HG03521 (cell line): ENCODE results near the gene TMED5.

Source experiments
- ATAC-seq: cut with Tn5 transposase; IDR thresholded peaks from one replicate; pipeline ENCODE4 v1.9.1; 2021; ENCODE audit warnings: mild to moderate bottlenecking, moderate library complexity; ENCODE audit not compliant: unreplicated experiment

The TMED5 gene

GRCh38 chr1:93124556-93125355, 55.5 kb downstream of the TMED5 start:
- ATAC-seq: no peak

DNA sequence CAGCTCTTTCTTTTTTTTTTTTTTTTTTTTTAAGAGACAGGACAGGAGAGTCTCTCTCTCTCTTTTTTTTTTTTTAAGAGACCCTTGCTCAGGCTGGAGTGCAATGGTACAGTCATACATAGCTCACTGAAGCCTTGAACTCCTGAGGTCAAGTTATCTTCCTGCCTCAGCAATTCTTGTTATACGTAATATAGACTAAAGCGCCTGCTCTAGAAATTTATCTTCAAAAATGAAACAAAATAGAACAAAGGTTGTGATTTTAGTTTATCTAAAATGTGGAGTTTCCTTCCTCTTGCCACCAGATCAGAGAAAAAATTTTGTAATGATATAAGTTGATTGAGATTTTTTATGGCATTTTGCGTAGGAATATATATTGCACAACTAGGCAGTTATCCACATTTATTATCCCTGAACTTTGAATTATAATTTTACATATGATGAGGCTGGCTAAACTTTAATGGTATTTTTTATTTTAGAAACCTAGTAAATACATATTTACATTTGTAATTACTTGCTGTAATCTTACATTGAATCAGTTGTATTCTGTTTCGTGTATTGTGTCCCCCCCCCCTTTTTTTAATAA, 56.9 kb downstream of the TMED5 start:
- ATAC-seq: no peak

GRCh38 chr1:93120614-93121013, 59.6 kb downstream of the TMED5 start:
- no peak for ATAC-seq

GRCh38 chr1:93114391-93114790, 65.8 kb downstream of the TMED5 start:
- ATAC-seq: no peak

DNA sequence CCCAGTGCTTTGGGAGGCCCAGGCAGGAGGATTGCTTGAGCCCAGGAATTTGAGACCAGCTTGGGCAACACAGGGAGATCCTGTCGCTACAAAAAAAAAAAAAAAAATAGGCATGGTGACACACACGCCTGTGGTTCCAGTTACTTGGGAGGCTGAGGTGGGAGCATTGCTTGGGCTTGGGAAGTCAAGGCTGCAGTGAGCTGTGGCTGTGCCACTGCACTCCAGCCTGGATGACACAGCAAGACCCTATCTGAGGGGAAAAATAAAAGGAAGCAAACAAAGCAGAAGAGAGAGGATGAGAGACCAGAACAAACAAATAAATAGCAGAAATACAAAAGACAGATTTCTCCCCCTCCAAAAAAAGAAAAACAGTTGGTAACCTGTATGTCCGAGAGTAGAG, 67.1 kb downstream of the TMED5 start:
- no peak for ATAC-seq

DNA sequence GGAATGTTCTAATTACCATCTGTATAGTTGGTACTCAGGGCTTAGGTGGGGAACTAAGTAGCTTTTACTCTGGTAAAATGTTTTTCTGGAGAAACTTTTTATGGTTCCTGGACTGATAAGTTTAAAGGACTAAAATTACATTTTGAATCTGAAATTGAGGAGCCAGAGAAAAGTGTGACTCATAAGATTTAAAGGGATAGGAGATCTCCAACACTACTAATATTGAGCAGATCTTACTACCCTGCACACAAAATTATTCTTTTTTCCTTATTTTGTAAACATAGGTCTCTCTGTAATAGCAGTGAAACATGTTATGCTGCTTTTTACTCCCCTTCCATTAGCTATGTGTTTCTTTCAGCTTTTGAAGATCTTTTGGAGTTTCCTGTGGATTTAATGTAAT, 68.7 kb downstream of the TMED5 start:
- no peak for ATAC-seq

GRCh38 chr1:93111065-93111464, 69.1 kb downstream of the TMED5 start:
- no peak for ATAC-seq

DNA sequence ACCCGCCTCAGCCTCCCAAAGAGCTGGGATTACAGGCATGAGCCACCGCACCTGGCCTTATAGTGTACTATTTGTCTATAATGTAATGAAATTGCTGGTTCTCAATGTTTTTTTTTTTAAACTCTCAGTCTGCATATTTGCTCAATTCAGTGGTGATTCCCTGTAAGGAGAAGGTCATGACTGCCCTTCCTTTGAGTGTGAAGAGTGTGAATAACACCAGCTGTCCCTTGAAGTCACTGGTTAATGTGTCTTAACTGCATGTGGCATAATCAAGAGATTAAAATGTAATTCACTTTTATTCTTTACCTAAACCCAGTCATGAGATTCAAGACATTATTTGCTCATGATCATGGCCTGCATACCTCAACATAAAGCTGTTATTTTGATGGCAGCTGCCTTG, 70.6 kb downstream of the TMED5 start:
- ATAC-seq: no peak

DNA sequence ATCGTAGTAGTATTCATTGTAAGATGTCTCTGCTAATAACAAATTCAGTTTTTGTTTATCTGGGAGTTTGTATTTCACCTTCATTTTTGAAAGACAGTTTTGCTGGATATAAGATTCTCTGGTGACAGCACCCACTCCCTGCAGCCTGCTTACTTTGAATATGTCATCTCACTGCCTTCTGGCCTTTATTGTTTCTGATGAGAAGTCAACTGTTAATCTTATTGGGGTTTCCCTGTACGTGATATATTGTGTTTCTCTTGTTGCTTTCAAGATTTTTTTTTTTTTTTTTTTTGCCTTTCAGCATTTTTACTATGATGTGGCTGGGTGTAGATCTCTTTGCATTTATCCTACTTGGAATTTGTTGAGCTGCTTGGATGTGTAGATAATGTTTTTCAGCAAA, 71.9 kb downstream of the TMED5 start:
- ATAC-seq: no peak

GRCh38 chr1:93107395-93107794, 72.8 kb downstream of the TMED5 start:
- ATAC-seq: no peak

DNA sequence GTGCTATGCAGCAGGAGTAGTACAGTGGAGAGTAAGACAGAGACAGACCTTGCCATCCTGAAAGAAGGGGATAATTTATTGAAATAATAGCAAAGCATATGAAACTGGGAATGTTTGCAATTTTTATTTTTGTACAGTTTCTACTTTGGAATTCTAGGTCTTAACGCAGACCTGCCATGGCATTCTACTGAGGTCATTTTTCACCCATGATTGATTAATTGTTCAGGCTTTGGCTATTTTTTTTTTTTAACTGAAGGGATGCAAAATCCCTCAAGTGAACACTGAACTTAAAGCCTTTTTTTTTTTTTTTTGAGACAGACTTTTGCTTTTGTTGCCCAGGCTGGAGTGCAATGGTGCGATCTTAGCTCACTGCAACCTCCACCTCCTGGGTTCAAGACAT, 74.0 kb downstream of the TMED5 start:
- no peak for ATAC-seq

- ATAC-seq: no peak
Observed at GRCh38 chr1:93102142-93102541, 78.1 kb downstream of the TMED5 start.
